ENCODE results near the gene THOC6. TPM values are rescaled to one million over a fixed set of nuclear protein-coding genes. Genes with fewer than 3 reads are reported as not detected.
A peak's percentile ranks its signal among the peaks of the same experiment; 100 is the strongest.

Gene THOC6
- total and polyA plus RNA-seq, 9 of the 15 experiments (the other 6 are each of a cell fraction or from before 2014, with no cell fraction given), result 2.5 to 65.4 (median 42.3) TPM

GRCh38 chr16:2983706-2984136 lies 40.1 kb upstream of the THOC6 start (continued):
- TF ChIP-seq FOXO4 (CRISPR knock-in tag; IDR thresholded peaks at IDR 0.05) (no peak), KAT2B (IDR thresholded peaks at IDR 0.05; ENCODE audit: low read depth, low read length) (no peak), HNRNPL (IDR thresholded peaks at IDR 0.05; ENCODE audit: low read depth, low read length) (no peak), GATAD2B (IDR thresholded peaks at IDR 0.05; ENCODE audit: borderline replicate concordance) (peak; percentile 53; the same call in 1 of the 2 replicates), XRCC5 (IDR thresholded peaks at IDR 0.05; ENCODE audit: low read depth, low read length) (peak; percentile 77), POLR3G (IDR thresholded peaks at IDR 0.05; ENCODE audit: extremely low read depth, insufficient read length, insufficient replicate concordance) (no peak), ZBTB1 (CRISPR knock-in tag; IDR thresholded peaks at IDR 0.05; ENCODE audit: borderline replicate concordance, low read depth) (peak; percentile 44; the same call in 1 of the 2 replicates), RBM15 (IDR thresholded peaks at IDR 0.05; ENCODE audit: insufficient read depth, low read length) (no peak), ZNF232 (CRISPR knock-in tag; IDR thresholded peaks at IDR 0.05) (no peak), CBX3 (IDR thresholded peaks at IDR 0.05; ENCODE audit: borderline replicate concordance in 1 of 2, low read length in 2 of 2) (no peak), ZNF184 (CRISPR knock-in tag; IDR thresholded peaks at IDR 0.05) (no peak), GTF2E2 (tag; IDR thresholded peaks at IDR 0.05) (no peak), SRSF1 (IDR thresholded peaks at IDR 0.05; ENCODE audit: low read depth, low read length) (no peak), EZH2 (IDR thresholded peaks at IDR 0.05; ENCODE audit: borderline replicate concordance, low read depth, low read length) (no peak), ILF3 (IDR thresholded peaks at IDR 0.05; ENCODE audit: borderline replicate concordance) (no peak), ZNF217 (CRISPR knock-in tag; IDR thresholded peaks at IDR 0.05) (no peak), POLR2A (conservative IDR thresholded peaks at IDR 0.05) (peak; percentile 52), ZNF668 (CRISPR knock-in tag; IDR thresholded peaks at IDR 0.05) (no peak), KAT7 (CRISPR knock-in tag; IDR thresholded peaks at IDR 0.05; ENCODE audit: borderline replicate concordance) (no peak; the same call in 1 of the 2 replicates), TRIM24 (IDR thresholded peaks at IDR 0.05) (peak in 1 of 2 experiments; percentile 33; a peak in 1 of 4 replicates), HES1 (IDR thresholded peaks at IDR 0.05; ENCODE audit: low read depth) (no peak), KDM2B (CRISPR knock-in tag; IDR thresholded peaks at IDR 0.05) (no peak), SMC3 (conservative IDR thresholded peaks at IDR 0.05; ENCODE audit: insufficient read depth, low read depth, low read length) (peak; percentile 76), SIRT6 (IDR thresholded peaks at IDR 0.05; ENCODE audit: low read depth, low read length) (no peak), FOS (IDR thresholded peaks at IDR 0.05; ENCODE audit: extremely low read depth, insufficient read length) (no peak), JUND (IDR thresholded peaks at IDR 0.05; ENCODE audit: borderline replicate concordance, low read depth, low read length) (peak; percentile 56; the same call in 1 of the 2 replicates), JUND (tag; IDR thresholded peaks at IDR 0.05; ENCODE audit: borderline replicate concordance, low read depth, low read length) (peak; percentile 22; the same call in 1 of the 3 replicates)

All from K562 (cell line).